Measurements from ENCODE around the gene CEACAM18. TPM values are rescaled to one million over a fixed set of nuclear protein-coding genes. Genes with fewer than 3 reads are reported as not detected.

The CEACAM18 gene
- total RNA-seq, 2 experiments from 2014 or later: not detected

DNA sequence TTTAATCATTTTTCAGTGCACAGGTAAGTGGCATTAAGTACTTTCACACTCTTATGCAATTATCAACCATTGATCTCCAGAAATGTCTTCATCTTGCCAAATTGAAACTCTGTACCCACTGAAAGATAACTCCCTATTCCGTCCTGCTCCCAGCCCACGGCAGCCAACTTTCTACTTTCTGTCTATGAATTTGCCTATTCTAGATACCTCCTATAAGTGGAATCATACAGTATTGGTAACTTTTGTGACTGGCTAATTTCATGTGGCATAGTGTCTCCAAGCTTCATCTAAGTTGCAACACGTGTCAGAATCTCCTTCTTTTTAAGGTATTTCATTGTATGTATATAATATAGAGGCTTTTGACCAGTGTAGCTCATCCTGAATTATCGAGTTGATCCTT, 5.7 kb upstream of the CEACAM18 start:
- no peak overlapping the region for H3K4me3 Mint-ChIP-seq
- CTCF ChIA-PET: interaction anchor here (0.6 to 1.9 kb wide), 9 partner anchors 10 to 305 kb away, joined by 3 to 8 read pairs (median 4); no protein-coding TSS in a partner anchor

DNA sequence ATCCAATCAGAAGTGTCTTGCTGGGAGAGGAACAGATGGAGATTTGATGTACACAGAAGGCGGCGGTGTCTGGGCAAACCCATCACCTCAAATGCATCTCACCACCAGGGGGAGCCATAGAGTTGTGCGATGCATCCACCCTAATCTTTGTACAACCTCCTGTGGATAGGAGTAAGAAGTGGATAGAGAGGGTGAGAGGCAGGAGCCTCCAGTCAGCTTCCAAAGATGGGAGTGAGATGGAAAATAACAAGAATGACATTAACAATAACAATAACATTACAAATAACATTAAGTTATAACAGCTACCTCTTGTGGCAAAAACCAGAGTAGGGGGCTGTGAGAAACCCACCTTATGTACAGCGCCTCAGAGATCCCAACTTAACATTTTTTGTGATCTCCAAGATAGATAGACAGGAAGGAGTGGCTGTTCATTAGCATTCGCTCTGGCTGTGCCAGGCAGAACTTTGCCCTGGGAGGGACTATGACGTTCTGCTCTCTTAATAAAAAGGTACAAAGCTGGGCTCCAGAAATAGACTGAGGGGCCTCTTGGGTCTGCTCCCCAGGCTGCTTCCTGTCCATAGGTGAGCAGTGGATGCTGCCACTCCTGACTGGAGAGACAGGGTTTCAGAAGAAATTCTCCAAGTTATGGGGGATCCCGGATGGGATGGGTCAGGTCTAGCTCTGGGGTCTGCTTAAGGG, 5.2 kb upstream of the CEACAM18 start:
- Mint-ChIP-seq H3K36me3 (ENCODE audit: low read depth) (no peaks in the 10 kb centered on the region), H3K4me1 (ENCODE audit: low read depth) (no peaks in the 10 kb centered on the region), H3K4me3 (no peak overlapping the region), H3K9me3 (no peaks in the 10 kb centered on the region), H3K27ac (no peak overlapping the region), H3K27me3 (peaks cover 20% of the 10 kb centered on the region)
- intact Hi-C loops (cut with DNase I, micrococcal nuclease): loop anchor here (1.0 to 5.0 kb wide), 6 partner anchors 50 to 764 kb away; no protein-coding TSS in a partner anchor
- DNase-seq (peak; percentile 57 to 87 (median 76)), ATAC-seq (ENCODE audit: poor library complexity) (peak; percentile 62)
- Histone ChIP-seq H3K4me1 (ENCODE audit: insufficient read depth, low read length) (peaks cover 2% of the 10 kb centered on the region), H3K36me3 (ENCODE audit: insufficient read depth, low read length) (no peaks in the 10 kb centered on the region), H3K27me3 (ENCODE audit: control insufficient read depth in 1 of 2, insufficient read depth in 2 of 2, low read length in 2 of 2) (peaks cover 7 to 8% of the 10 kb centered on the region in 2 experiments), H3K9me3 (ENCODE audit: control insufficient read depth in 1 of 2, insufficient read depth in 1 of 2, low read length in 2 of 2) (no peaks in the 10 kb centered on the region), H3K4me3 (ENCODE audit: low read length) (no peak overlapping the region), H3K27ac (ENCODE audit: low read depth in 1 of 2, low read length in 2 of 2) (no peak overlapping the region)
- POLR2A ChIA-PET: no interaction called here
- TF ChIP-seq, protein P1, sequence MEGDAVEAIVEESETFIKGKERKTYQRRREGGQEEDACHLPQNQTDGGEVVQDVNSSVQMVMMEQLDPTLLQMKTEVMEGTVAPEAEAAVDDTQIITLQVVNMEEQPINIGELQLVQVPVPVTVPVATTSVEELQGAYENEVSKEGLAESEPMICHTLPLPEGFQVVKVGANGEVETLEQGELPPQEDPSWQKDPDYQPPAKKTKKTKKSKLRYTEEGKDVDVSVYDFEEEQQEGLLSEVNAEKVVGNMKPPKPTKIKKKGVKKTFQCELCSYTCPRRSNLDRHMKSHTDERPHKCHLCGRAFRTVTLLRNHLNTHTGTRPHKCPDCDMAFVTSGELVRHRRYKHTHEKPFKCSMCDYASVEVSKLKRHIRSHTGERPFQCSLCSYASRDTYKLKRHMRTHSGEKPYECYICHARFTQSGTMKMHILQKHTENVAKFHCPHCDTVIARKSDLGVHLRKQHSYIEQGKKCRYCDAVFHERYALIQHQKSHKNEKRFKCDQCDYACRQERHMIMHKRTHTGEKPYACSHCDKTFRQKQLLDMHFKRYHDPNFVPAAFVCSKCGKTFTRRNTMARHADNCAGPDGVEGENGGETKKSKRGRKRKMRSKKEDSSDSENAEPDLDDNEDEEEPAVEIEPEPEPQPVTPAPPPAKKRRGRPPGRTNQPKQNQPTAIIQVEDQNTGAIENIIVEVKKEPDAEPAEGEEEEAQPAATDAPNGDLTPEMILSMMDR (IDR thresholded peaks at IDR 0.05): peak; percentile 96
- CTCF ChIA-PET: interaction anchor here (0.6 to 1.9 kb wide), 9 partner anchors 11 to 305 kb away, joined by 3 to 8 read pairs (median 4); no protein-coding TSS in a partner anchor

More for the DNA sequence above, 5.7 kb upstream of the CEACAM18 start:
- Mint-ChIP-seq H3K27ac (no peak overlapping the region), H3K4me1 (ENCODE audit: low read depth) (no peaks in the 10 kb centered on the region), H3K36me3 (ENCODE audit: low read depth) (no peaks in the 10 kb centered on the region), H3K9me3 (no peaks in the 10 kb centered on the region), H3K27me3 (peaks cover 20% of the 10 kb centered on the region)
- no peaks in the 10 kb centered on the region for H3K36me3 ChIP-seq (ENCODE audit: insufficient read depth, low read length)
- POLR2A ChIA-PET: no interaction called here
- DNase-seq (no peak), ATAC-seq (ENCODE audit: poor library complexity) (no peak)
- H3K27me3 ChIP-seq (ENCODE audit: control insufficient read depth in 1 of 2, insufficient read depth in 2 of 2, low read length in 2 of 2): peaks cover 7 to 8% of the 10 kb centered on the region in 2 experiments
- H3K27ac ChIP-seq (ENCODE audit: low read depth in 1 of 2, low read length in 2 of 2): no peak overlapping the region
- H3K4me3 ChIP-seq (ENCODE audit: low read length): no peak overlapping the region
- intact Hi-C loops (cut with DNase I, micrococcal nuclease): loop anchor here (1.0 to 5.0 kb wide), 6 partner anchors 50 to 765 kb away; no protein-coding TSS in a partner anchor
- TF ChIP-seq, protein P1 (IDR thresholded peaks at IDR 0.05): no peak
- H3K4me1 ChIP-seq (ENCODE audit: insufficient read depth, low read length): peaks cover 6% of the 10 kb centered on the region
- H3K9me3 ChIP-seq (ENCODE audit: control insufficient read depth in 1 of 2, insufficient read depth in 1 of 2, low read length in 2 of 2): no peaks in the 10 kb centered on the region

DNA sequence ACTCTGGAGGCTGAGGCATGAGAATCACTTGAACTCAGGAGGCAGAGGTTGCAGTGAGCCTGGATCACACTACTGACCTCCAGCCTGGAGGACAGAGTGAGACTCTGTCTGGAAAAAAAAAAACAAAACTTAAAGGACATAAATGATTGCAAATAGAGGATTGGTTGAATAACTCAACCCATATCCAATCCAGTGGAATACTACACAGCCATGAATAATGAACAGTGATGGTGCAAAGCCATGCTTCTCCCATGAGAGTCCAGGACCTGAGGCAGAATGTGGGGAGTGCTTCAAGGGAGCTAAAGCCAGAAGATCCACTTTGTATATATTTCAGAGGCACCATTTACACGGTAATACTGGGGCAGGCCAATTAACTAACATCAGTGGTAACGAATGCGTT, 2.2 kb upstream of the CEACAM18 start:
- no peak overlapping the region for H3K27ac ChIP-seq (ENCODE audit: low read depth in 1 of 2, low read length in 2 of 2)
- CTCF ChIA-PET: no interaction called here
- Mint-ChIP-seq H3K36me3 (ENCODE audit: low read depth) (no peaks in the 10 kb centered on the region), H3K4me1 (ENCODE audit: low read depth) (no peaks in the 10 kb centered on the region), H3K9me3 (no peaks in the 10 kb centered on the region), H3K27ac (no peak overlapping the region), H3K27me3 (peaks cover 43% of the 10 kb centered on the region), H3K4me3 (no peak overlapping the region)
- DNase-seq: no peak
- H3K27me3 ChIP-seq (ENCODE audit: control insufficient read depth in 1 of 2, insufficient read depth in 2 of 2, low read length in 2 of 2): peaks cover 5 to 8% of the 10 kb centered on the region in 2 experiments
- no peaks in the 10 kb centered on the region for H3K36me3 ChIP-seq (ENCODE audit: insufficient read depth, low read length)
- no peak overlapping the region for H3K4me3 ChIP-seq (ENCODE audit: low read length)
- TF ChIP-seq, protein P1 (IDR thresholded peaks at IDR 0.05): no peak
- intact Hi-C loops (cut with DNase I, micrococcal nuclease): no loop called here
- POLR2A ChIA-PET: no interaction called here
- ATAC-seq (ENCODE audit: poor library complexity): no peak
- no peaks in the 10 kb centered on the region for H3K4me1 ChIP-seq (ENCODE audit: insufficient read depth, low read length)
- no peaks in the 10 kb centered on the region for H3K9me3 ChIP-seq (ENCODE audit: control insufficient read depth in 1 of 2, insufficient read depth in 1 of 2, low read length in 2 of 2)

Data from CD4-positive, alpha-beta T cell (primary cell).